ENCODE measurements around the gene AP1S3. TPM values are rescaled to one million over a fixed set of nuclear protein-coding genes. Genes with fewer than 3 reads are reported as not detected.

Gene AP1S3
- total and polyA plus RNA-seq, 2 donors (not counting 3 experiments of a cell fraction or from before 2014, with no cell fraction given): 0.69 to 3.8 TPM

DNA sequence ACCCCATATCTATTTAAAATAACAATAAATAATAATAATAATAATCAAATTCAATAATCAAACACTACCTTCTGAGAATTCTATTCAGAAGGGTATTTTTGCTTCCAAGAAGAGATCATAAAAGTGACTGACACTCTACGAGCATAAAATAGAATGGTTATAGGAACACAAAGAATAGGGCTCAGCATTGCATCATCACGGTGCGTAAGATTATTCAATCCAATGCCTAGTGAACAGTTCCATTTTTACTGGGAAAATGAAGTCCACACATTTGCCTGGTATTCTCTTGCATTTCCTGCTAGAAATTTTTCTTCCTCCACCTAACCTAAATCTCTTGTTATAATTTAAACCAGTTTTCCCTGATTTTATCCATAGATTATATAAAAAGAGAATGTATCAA, 55.8 kb downstream of the AP1S3 start:
- POLR2A ChIA-PET: no interaction called here
- H2AFZ ChIP-seq (ENCODE audit: low read depth, low read length): no peak overlapping the region
- CTCF ChIA-PET: interaction anchor here (1.7 kb wide), 1 partner anchor 16 kb away, joined by 13 read pairs; no protein-coding TSS in a partner anchor
- FAIRE-seq (no peak), DNase-seq (ENCODE audit: low read depth, low spot score) (no peak)
- BruUV-seq (replicated peaks): no TSS peak
- no peak overlapping the region for H3K27ac ChIP-seq (ENCODE audit: insufficient read depth, low read depth, low read length)
- intact Hi-C loops (cut with micrococcal nuclease) (no loop called here), dilution Hi-C loops (cut with MboI; ENCODE audit: extremely low pct_ligation_motif_present, low sequenced_read_pairs) (no loop called here)
- no peak overlapping the region for H3K4me3 ChIP-seq (replicated peaks in 1 of 3; ENCODE audit: insufficient read depth in 1 of 3, low read depth in 1 of 3, low read length in 3 of 3)
- no peaks in the 10 kb centered on the region for H3K36me3 ChIP-seq (ENCODE audit: control insufficient read depth in 2 of 2, extremely low read depth in 1 of 2, insufficient read depth in 2 of 2, low read length in 2 of 2)
- H3K4me1 ChIP-seq (ENCODE audit: control insufficient read depth, extremely low read depth, insufficient read depth, low read length): no peaks in the 10 kb centered on the region
- no peaks in the 10 kb centered on the region for H3K9me1 ChIP-seq (replicated peaks; ENCODE audit: control insufficient read depth, extremely low read depth, insufficient read depth, low read length)
- TF ChIP-seq EZH2 (IDR thresholded peaks at IDR 0.05; ENCODE audit: borderline replicate concordance, low read depth, low read length, severe bottlenecking): no peak
- TF ChIP-seq, protein P1, sequence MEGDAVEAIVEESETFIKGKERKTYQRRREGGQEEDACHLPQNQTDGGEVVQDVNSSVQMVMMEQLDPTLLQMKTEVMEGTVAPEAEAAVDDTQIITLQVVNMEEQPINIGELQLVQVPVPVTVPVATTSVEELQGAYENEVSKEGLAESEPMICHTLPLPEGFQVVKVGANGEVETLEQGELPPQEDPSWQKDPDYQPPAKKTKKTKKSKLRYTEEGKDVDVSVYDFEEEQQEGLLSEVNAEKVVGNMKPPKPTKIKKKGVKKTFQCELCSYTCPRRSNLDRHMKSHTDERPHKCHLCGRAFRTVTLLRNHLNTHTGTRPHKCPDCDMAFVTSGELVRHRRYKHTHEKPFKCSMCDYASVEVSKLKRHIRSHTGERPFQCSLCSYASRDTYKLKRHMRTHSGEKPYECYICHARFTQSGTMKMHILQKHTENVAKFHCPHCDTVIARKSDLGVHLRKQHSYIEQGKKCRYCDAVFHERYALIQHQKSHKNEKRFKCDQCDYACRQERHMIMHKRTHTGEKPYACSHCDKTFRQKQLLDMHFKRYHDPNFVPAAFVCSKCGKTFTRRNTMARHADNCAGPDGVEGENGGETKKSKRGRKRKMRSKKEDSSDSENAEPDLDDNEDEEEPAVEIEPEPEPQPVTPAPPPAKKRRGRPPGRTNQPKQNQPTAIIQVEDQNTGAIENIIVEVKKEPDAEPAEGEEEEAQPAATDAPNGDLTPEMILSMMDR (IDR thresholded peaks at IDR 0.05; ENCODE audit: extremely low read depth in 1 of 2, insufficient read depth in 1 of 2, low read depth in 1 of 2, low read length in 2 of 2): no peak
- no peak for TF ChIP-seq POLR2AphosphoS5 (IDR thresholded peaks at IDR 0.05; ENCODE audit: insufficient read depth, low read depth, low read length)
- no peak for TF ChIP-seq JUN (IDR thresholded peaks at IDR 0.05; ENCODE audit: borderline replicate concordance, insufficient read depth, insufficient read length, low read depth)
- no peak for TF ChIP-seq MYC (IDR thresholded peaks at IDR 0.05; ENCODE audit: low read depth, low read length)
- no peak for TF ChIP-seq POLR2A (IDR thresholded peaks at IDR 0.05; ENCODE audit: low read depth, low read length)
- TF ChIP-seq FOS (IDR thresholded peaks at IDR 0.05; ENCODE audit: borderline replicate concordance, insufficient read depth, low read length): no peak
- no peak for TF ChIP-seq GATA2 (IDR thresholded peaks at IDR 0.05; ENCODE audit: insufficient read depth, insufficient read length, low read depth, low read length)
- TF ChIP-seq, protein P2, sequence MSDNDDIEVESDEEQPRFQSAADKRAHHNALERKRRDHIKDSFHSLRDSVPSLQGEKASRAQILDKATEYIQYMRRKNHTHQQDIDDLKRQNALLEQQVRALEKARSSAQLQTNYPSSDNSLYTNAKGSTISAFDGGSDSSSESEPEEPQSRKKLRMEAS (IDR thresholded peaks at IDR 0.05; ENCODE audit: insufficient read depth, insufficient read length): no peak
- no peak overlapping the region for H3K4me2 ChIP-seq (ENCODE audit: insufficient read depth, low read length)
- no peaks in the 10 kb centered on the region for H3K27me3 ChIP-seq (ENCODE audit: control insufficient read depth in 2 of 2, insufficient read depth in 2 of 2, low read length in 2 of 2)
- no peaks in the 10 kb centered on the region for H3K79me2 ChIP-seq (ENCODE audit: control insufficient read depth, insufficient read depth, low read length)
- no peaks in the 10 kb centered on the region for H3K9me3 ChIP-seq (replicated peaks; ENCODE audit: control insufficient read depth, insufficient read depth, low read length)
- H3K9ac ChIP-seq (replicated peaks; ENCODE audit: extremely low read depth, insufficient read depth, low read length): no peak overlapping the region
- H4K20me1 ChIP-seq (replicated peaks; ENCODE audit: control insufficient read depth, extremely low read depth, insufficient read depth, low read length): no peaks in the 10 kb centered on the region
